Fibroblast of villous mesenchyme (primary cell): ENCODE results near the gene MYH3. TPM values are rescaled to one million over a fixed set of nuclear protein-coding genes. Genes with fewer than 3 reads are reported as not detected.

Source experiments
- DNase-seq: peaks from one replicate; pipeline ENCODE4 v3.0.0-alpha.2; 2010; ENCODE audit warnings: low read depth
- H3K4me3 ChIP-seq: 2 replicates; pipeline ENCODE4 v1.5.1; 2011; ENCODE audit warnings: low read depth, mild to moderate bottlenecking, low read length
- total RNA-seq: library from RNA; depleted of rRNA; stranded (reverse); fragments of >200 nt; gene quantifications from 2 replicates; pipeline ENCODE4 v1.2.3, GENCODE V29; 2012
- TF ChIP-seq, protein P1 (sequence below): IDR thresholded peaks from 2 replicates; pipeline ENCODE4 v1.5.1; 2012; ENCODE audit warnings: low read depth, mild to moderate bottlenecking, low read length; ENCODE audit not compliant: insufficient read depth

Gene MYH3
- total RNA-seq, 1 donor, result 0.43 TPM

- TF ChIP-seq, protein P1, sequence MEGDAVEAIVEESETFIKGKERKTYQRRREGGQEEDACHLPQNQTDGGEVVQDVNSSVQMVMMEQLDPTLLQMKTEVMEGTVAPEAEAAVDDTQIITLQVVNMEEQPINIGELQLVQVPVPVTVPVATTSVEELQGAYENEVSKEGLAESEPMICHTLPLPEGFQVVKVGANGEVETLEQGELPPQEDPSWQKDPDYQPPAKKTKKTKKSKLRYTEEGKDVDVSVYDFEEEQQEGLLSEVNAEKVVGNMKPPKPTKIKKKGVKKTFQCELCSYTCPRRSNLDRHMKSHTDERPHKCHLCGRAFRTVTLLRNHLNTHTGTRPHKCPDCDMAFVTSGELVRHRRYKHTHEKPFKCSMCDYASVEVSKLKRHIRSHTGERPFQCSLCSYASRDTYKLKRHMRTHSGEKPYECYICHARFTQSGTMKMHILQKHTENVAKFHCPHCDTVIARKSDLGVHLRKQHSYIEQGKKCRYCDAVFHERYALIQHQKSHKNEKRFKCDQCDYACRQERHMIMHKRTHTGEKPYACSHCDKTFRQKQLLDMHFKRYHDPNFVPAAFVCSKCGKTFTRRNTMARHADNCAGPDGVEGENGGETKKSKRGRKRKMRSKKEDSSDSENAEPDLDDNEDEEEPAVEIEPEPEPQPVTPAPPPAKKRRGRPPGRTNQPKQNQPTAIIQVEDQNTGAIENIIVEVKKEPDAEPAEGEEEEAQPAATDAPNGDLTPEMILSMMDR, result no peak
- no peak overlapping the region for H3K4me3 ChIP-seq
- DNase-seq, result no peak
These were observed 67.5 kb downstream of the MYH3 start for GRCh38 chr17:10589553-10590145.

GRCh38 chr17:10585529-10585928 lies 71.6 kb downstream of the MYH3 start:
- DNase-seq, result no peak
- no peak overlapping the region for H3K4me3 ChIP-seq
- TF ChIP-seq, protein P1, result no peak

GRCh38 chr17:10583834-10584233 lies 73.3 kb downstream of the MYH3 start:
- H3K4me3 ChIP-seq, result no peak overlapping the region
- DNase-seq, result no peak
- TF ChIP-seq, protein P1, result no peak

GRCh38 chr17:10579270-10579669 lies 77.8 kb downstream of the MYH3 start:
- TF ChIP-seq, protein P1, result no peak

More at GRCh38 chr17:10579270-10579669, 77.8 kb downstream of the MYH3 start:
- no peak overlapping the region for H3K4me3 ChIP-seq
- no peak for DNase-seq

Other genes starting within 250 kb of the MYH3 start
- gene MYH8, start 235.4 kb downstream of the MYH3 start, total RNA-seq, result not detected in 2 replicates
- gene MYH4, start 187.8 kb downstream of the MYH3 start, total RNA-seq, result not detected in 2 replicates
- gene MYH1, start 138.8 kb downstream of the MYH3 start, total RNA-seq, result not detected in 2 replicates
- under 0.01 TPM in 1 of 2 replicates, not detected in the other for gene MYH2, start 107.7 kb downstream of the MYH3 start, total RNA-seq
- 17.3 and 38.3 TPM in 2 replicates for gene SCO1, start 40.2 kb upstream of the MYH3 start, total RNA-seq
- gene ADPRM, start 40.3 kb upstream of the MYH3 start, total RNA-seq, result 7.7 and 10.8 TPM in 2 replicates
- 2.6 and 3.5 TPM in 2 replicates for gene TMEM220, start 72.7 kb upstream of the MYH3 start, total RNA-seq
- gene TMEM238L, start 146.8 kb upstream of the MYH3 start, total RNA-seq, result not detected in 2 replicates
- gene PIRT, start 180.8 kb upstream of the MYH3 start, total RNA-seq, result not detected in 2 replicates